Lower leg skin (tissue), 3 donors: Measurements from ENCODE around the gene SYT9.

Source experiments
- POLR2A ChIP-seq, 2 donors: fragments of 450-650 bp; IDR thresholded peaks; one replicate each; pipeline ENCODE4 v1.6.1; 2016 to 2017; ENCODE audit warnings: antibody characterized with exemption in 2 of 2, mild to moderate bottlenecking in 1 of 2, moderate library complexity in 1 of 2
- TF ChIP-seq, protein P1 (sequence below), 3 donors: fragments of 450-650 bp; IDR thresholded peaks; one replicate each; pipeline ENCODE4 v1.5.1; 2016; ENCODE audit warnings: antibody characterized with exemption in 3 of 3, mild to moderate bottlenecking in 3 of 3, moderate library complexity in 2 of 3

DNA sequence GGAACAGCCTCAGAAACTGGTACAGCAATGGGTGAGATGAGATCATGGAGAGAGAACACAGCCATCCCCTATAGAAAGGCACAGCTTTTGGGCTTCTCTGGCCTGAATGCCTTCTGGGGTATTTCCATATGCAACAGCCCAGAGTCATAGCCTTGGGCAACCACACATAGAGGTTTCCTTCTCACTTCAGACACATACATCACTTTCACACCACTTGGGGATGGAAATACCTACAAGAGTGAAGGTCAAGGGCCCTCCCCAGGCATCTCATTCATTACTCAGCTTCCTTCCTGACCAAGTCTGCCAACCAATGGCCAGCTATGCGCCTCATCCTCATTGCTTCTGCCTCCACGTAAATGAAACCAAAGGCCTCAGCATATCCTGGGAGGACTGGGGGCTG lies 215.9 kb downstream of the SYT9 start:
- TF ChIP-seq, protein P1, sequence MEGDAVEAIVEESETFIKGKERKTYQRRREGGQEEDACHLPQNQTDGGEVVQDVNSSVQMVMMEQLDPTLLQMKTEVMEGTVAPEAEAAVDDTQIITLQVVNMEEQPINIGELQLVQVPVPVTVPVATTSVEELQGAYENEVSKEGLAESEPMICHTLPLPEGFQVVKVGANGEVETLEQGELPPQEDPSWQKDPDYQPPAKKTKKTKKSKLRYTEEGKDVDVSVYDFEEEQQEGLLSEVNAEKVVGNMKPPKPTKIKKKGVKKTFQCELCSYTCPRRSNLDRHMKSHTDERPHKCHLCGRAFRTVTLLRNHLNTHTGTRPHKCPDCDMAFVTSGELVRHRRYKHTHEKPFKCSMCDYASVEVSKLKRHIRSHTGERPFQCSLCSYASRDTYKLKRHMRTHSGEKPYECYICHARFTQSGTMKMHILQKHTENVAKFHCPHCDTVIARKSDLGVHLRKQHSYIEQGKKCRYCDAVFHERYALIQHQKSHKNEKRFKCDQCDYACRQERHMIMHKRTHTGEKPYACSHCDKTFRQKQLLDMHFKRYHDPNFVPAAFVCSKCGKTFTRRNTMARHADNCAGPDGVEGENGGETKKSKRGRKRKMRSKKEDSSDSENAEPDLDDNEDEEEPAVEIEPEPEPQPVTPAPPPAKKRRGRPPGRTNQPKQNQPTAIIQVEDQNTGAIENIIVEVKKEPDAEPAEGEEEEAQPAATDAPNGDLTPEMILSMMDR (IDR thresholded peaks at IDR 0.05): no peak
- TF ChIP-seq POLR2A (IDR thresholded peaks at IDR 0.05): no peak
